ENCODE results near the gene SEZ6L.

- TF ChIP-seq, protein P1, sequence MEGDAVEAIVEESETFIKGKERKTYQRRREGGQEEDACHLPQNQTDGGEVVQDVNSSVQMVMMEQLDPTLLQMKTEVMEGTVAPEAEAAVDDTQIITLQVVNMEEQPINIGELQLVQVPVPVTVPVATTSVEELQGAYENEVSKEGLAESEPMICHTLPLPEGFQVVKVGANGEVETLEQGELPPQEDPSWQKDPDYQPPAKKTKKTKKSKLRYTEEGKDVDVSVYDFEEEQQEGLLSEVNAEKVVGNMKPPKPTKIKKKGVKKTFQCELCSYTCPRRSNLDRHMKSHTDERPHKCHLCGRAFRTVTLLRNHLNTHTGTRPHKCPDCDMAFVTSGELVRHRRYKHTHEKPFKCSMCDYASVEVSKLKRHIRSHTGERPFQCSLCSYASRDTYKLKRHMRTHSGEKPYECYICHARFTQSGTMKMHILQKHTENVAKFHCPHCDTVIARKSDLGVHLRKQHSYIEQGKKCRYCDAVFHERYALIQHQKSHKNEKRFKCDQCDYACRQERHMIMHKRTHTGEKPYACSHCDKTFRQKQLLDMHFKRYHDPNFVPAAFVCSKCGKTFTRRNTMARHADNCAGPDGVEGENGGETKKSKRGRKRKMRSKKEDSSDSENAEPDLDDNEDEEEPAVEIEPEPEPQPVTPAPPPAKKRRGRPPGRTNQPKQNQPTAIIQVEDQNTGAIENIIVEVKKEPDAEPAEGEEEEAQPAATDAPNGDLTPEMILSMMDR (IDR thresholded peaks at IDR 0.05; ENCODE audit: poor library complexity) = no peak
- no peak for TF ChIP-seq EZH2 (IDR thresholded peaks at IDR 0.05; ENCODE audit: borderline replicate concordance)
- TF ChIP-seq EZH2phosphoT487 (IDR thresholded peaks at IDR 0.05; ENCODE audit: low read depth, severe bottlenecking, unreplicated experiment) = no peak
Measured at GRCh38 chr22:26205494-26205893, 36.2 kb downstream of the SEZ6L start.

All from hepatocyte (in vitro differentiated cells).